Neural cell (in vitro differentiated cells): ENCODE measurements around the gene TIAM2.

ENCODE experiments used
- CTCF ChIP-seq: fragments of 450-650 bp; IDR thresholded peaks from 2 replicates; pipeline ENCODE4 v1.5.1; 2014; ENCODE audit warnings: antibody characterized with exemption, mild to moderate bottlenecking, moderate library complexity; ENCODE audit not compliant: poor library complexity, severe bottlenecking
- EP300 ChIP-seq: fragments of 450-650 bp; conservative IDR thresholded peaks from 2 replicates; pipeline ENCODE4 v1.6.1; 2014; ENCODE audit warnings: antibody characterized with exemption, mild to moderate bottlenecking, moderate library complexity; ENCODE audit not compliant: poor library complexity, severe bottlenecking
- EZH2 ChIP-seq: fragments of 200-600, 300-800 bp; shearing (Covaris generic), sonication (generic); IDR thresholded peaks from 2 replicates; pipeline ENCODE4 v1.6.1; 2014; ENCODE audit warnings: antibody characterized with exemption, low read length, borderline replicate concordance, mild to moderate bottlenecking; ENCODE audit not compliant: insufficient read depth, poor library complexity, severe bottlenecking
- MXI1 ChIP-seq: fragments of 450-650 bp; conservative IDR thresholded peaks from 2 replicates; pipeline ENCODE4 v1.6.1; 2014; ENCODE audit warnings: antibody characterized with exemption, mild to moderate bottlenecking; ENCODE audit not compliant: poor library complexity, severe bottlenecking
- POLR2AphosphoS5 ChIP-seq: IDR thresholded peaks from 2 replicates; pipeline ENCODE4 v1.6.1; 2012
- RAD21 ChIP-seq: fragments of 450-650 bp; conservative IDR thresholded peaks from 2 replicates; pipeline ENCODE4 v1.6.1; 2014; ENCODE audit warnings: antibody characterized with exemption, mild to moderate bottlenecking, moderate library complexity
- REST ChIP-seq: IDR thresholded peaks from 2 replicates; pipeline ENCODE4 v1.6.1; 2012; ENCODE audit warnings: borderline replicate concordance

GRCh38 chr6:155267411-155267810, 272.3 kb downstream of the TIAM2 start:
- TF ChIP-seq CTCF (no peak), MXI1 (no peak), RAD21 (no peak), REST (no peak), EZH2 (no peak), POLR2AphosphoS5 (no peak), EP300 (no peak)
